H1 (cell line): Measurements from ENCODE around the gene IL7R. TPM values are rescaled to one million over a fixed set of nuclear protein-coding genes. Genes with fewer than 3 reads are reported as not detected.

Source experiments
- polyA plus RNA-seq, 7 experiments: library from polyadenylated mRNA; depleted of rRNA in 3 of 7; stranded (reverse) in 5 of 7; unstranded in 2 of 7; fragments of >200 nt in 5 of 7; fragments of 200-250 nt in 2 of 7; gene quantifications; 1 replicate in 5 of 7; 2 replicates in 1 of 7; 4 replicates in 1 of 7; pipeline versions ENCODE4 v1.2.1 to v1.2.3, GENCODE V29; 2011 to 2013; ENCODE audit warnings: missing spikeins in 2 of 7, mixed read lengths in 2 of 7
- total RNA-seq: library from RNA; stranded (reverse); fragmentation: NEBNext Ultra II Directional; extraction: Animal tissue kit (Norgen Biotek cat#: 25700); gene quantifications from 2 replicates; pipeline ENCODE4 v1.2.1, GENCODE V29; 2021
- TF ChIP-seq, protein P1 (sequence below), 3 experiments: IDR thresholded peaks; 1 replicate in 2 of 3; 2 replicates in 1 of 3; pipeline versions ENCODE4 v1.5.1 to v1.6.1; 2011; ENCODE audit warnings: low read length in 3 of 3, mild to moderate bottlenecking in 3 of 3, inconsistent platforms in 2 of 3, low read depth in 1 of 3, moderate library complexity in 1 of 3; ENCODE audit not compliant: insufficient read depth in 1 of 3; ENCODE audit errors: control extremely low read depth in 1 of 3

IL7R gene
- total and polyA plus RNA-seq, 2 of the 8 experiments (the other 6 are each of a cell fraction or from before 2014, with no cell fraction given): not detected

DNA sequence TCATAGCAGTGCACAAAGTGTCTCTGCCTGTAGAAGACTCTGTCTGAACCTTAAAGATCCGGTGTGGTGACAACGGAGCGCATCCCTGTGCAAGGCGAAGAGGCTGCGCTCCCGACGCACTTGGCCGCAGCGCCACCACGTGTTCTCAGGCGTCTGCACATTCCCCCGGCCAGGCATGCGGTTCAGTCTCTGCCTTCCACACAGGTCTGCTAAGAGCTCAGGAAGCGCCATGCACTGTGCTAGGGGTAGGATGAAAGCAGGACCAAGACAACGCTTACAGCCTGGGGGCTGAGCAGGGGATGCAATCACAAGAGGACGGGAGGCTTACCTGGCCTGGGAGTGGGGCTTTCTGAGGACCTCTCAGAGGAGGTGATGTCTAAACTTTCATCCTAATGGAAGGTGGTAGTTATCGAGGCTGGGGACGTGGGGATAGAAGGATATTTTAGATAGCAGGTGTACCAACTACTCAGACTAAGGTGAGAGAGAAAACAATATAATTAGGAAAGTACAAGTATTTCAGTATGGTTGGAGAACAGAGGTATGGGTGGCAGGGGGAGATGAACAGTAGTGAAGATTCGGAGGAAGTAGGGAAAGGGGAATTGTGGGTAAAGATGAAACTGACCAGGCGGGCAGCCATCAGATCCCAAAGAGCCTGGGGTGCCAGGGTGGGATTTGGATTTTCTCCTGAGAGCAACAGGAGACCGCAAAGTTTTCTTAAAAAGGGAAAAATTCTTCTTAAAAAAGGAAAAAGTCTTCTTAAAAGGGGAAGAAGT, 68.4 kb downstream of the IL7R start (continued):
- TF ChIP-seq, protein P1, sequence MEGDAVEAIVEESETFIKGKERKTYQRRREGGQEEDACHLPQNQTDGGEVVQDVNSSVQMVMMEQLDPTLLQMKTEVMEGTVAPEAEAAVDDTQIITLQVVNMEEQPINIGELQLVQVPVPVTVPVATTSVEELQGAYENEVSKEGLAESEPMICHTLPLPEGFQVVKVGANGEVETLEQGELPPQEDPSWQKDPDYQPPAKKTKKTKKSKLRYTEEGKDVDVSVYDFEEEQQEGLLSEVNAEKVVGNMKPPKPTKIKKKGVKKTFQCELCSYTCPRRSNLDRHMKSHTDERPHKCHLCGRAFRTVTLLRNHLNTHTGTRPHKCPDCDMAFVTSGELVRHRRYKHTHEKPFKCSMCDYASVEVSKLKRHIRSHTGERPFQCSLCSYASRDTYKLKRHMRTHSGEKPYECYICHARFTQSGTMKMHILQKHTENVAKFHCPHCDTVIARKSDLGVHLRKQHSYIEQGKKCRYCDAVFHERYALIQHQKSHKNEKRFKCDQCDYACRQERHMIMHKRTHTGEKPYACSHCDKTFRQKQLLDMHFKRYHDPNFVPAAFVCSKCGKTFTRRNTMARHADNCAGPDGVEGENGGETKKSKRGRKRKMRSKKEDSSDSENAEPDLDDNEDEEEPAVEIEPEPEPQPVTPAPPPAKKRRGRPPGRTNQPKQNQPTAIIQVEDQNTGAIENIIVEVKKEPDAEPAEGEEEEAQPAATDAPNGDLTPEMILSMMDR (IDR thresholded peaks at IDR 0.05; ENCODE audit: control extremely low read depth in 1 of 3, insufficient read depth in 1 of 3, low read depth in 1 of 3, low read length in 3 of 3): peak; percentile 90 to 93 (median 92)
